Measurements from ENCODE around the gene GP1BB. TPM values are rescaled to one million over a fixed set of nuclear protein-coding genes. Genes with fewer than 3 reads are reported as not detected.
A peak's percentile ranks its signal among the peaks of the same experiment; 100 is the strongest.

Gene GP1BB
- polyA plus RNA-seq, 1 of the 3 experiments (the other 2 are of a cell fraction), result 1.5 TPM

- H4K20me1 ChIP-seq (ENCODE audit: insufficient read depth), result no peaks in the 10 kb centered on the region
- no peaks in the 10 kb centered on the region for H3K79me2 ChIP-seq (ENCODE audit: insufficient read depth)
- no peak overlapping the region for H3K9ac ChIP-seq
- ChIA-PET CTCF (interaction anchor here (0.6 to 6.9 kb wide), 7 partner anchors 14 to 251 kb away, joined by 3 to 45 read pairs (median 6); no protein-coding TSS in a partner anchor), POLR2A (interaction anchor here (1.5 kb wide), 1 partner anchor 47 kb away, joined by 3 read pairs; no protein-coding TSS in a partner anchor)
- no peak for DNase-seq
- no peaks in the 10 kb centered on the region for H3K9me2 ChIP-seq
- TF ChIP-seq GABPA (IDR thresholded peaks at IDR 0.05; ENCODE audit: low read depth) (no peak), EZH2phosphoT487 (IDR thresholded peaks at IDR 0.05; ENCODE audit: borderline replicate concordance, low read depth) (no peak), GATA2 (CRISPR knock-in tag; IDR thresholded peaks at IDR 0.05) (no peak), YY1 (IDR thresholded peaks at IDR 0.05; ENCODE audit: low read depth) (no peak), NFIC (IDR thresholded peaks at IDR 0.05; ENCODE audit: borderline replicate concordance) (no peak), POLR2AphosphoS5 (IDR thresholded peaks at IDR 0.05; ENCODE audit: low read depth, low read length) (no peak)
- H3K27ac ChIP-seq (ENCODE audit: low read depth in 2 of 2, low read length in 1 of 2), result no peak overlapping the region
- H3F3A ChIP-seq (replicated peaks; ENCODE audit: insufficient read depth), result no peaks in the 10 kb centered on the region
- no peak overlapping the region for H3K4me3 ChIP-seq (ENCODE audit: low read depth in 2 of 2, low read length in 1 of 2)
- H3K4me1 ChIP-seq (ENCODE audit: control insufficient read depth in 1 of 2, insufficient read depth in 2 of 2, low read depth in 1 of 2, low read length in 1 of 2), result peaks cover 0 to 24% of the 10 kb centered on the region in 2 experiments; a peak in 1 of 4 replicates
- H2AFZ ChIP-seq (ENCODE audit: low read depth), result no peak overlapping the region
- H3K4me2 ChIP-seq, result no peak overlapping the region
- 72% methylated on average over 5 of the region's 19 CpGs for WGBS (ENCODE audit: low lambda C conversion rate)
- no peaks in the 10 kb centered on the region for H3K27me3 ChIP-seq (ENCODE audit: insufficient read depth)
- no peaks in the 10 kb centered on the region for H3K36me3 ChIP-seq (replicated peaks in 1 of 2; ENCODE audit: control insufficient read depth in 1 of 2, insufficient read depth in 2 of 2, low read length in 1 of 2)
- H3K9me3 ChIP-seq, result no peaks in the 10 kb centered on the region
Measured at GRCh38 chr22:19710020-19710768, 13.1 kb upstream of the GP1BB start.

GRCh38 chr22:19710769-19711106, 12.6 kb upstream of the GP1BB start:
- DNase-seq, result no peak
- no peaks in the 10 kb centered on the region for H3K9me3 ChIP-seq
- H3K4me2 ChIP-seq, result no peak overlapping the region
- H3K4me1 ChIP-seq (ENCODE audit: control insufficient read depth in 1 of 2, insufficient read depth in 2 of 2, low read depth in 1 of 2, low read length in 1 of 2), result peaks cover 0 to 28% of the 10 kb centered on the region in 2 experiments; a peak in 1 of 4 replicates
- no peak overlapping the region for H3K4me3 ChIP-seq (ENCODE audit: low read depth in 2 of 2, low read length in 1 of 2)
- no peaks in the 10 kb centered on the region for H3K27me3 ChIP-seq (ENCODE audit: insufficient read depth)
- H3K9me2 ChIP-seq, result no peaks in the 10 kb centered on the region
- no peak overlapping the region for H3K27ac ChIP-seq (ENCODE audit: low read depth in 2 of 2, low read length in 1 of 2)
- CTCF ChIA-PET, result interaction anchor here (1.0 to 6.9 kb wide), 6 partner anchors 15 to 199 kb away, joined by 3 to 45 read pairs (median 13); no protein-coding TSS in a partner anchor
- no peak overlapping the region for H2AFZ ChIP-seq (ENCODE audit: low read depth)
- H4K20me1 ChIP-seq (ENCODE audit: insufficient read depth), result no peaks in the 10 kb centered on the region
- WGBS (ENCODE audit: low lambda C conversion rate), result 96% methylated on average over 5 of the region's 6 CpGs
- no peak overlapping the region for H3K9ac ChIP-seq
- TF ChIP-seq RAD21 (IDR thresholded peaks at IDR 0.05; ENCODE audit: low read length) (no peak), YY1 (IDR thresholded peaks at IDR 0.05; ENCODE audit: low read depth) (no peak), MEF2A (IDR thresholded peaks at IDR 0.05; ENCODE audit: borderline replicate concordance, low read depth) (no peak)
- POLR2A ChIA-PET, result no interaction called here
- H3K79me2 ChIP-seq (ENCODE audit: insufficient read depth), result no peaks in the 10 kb centered on the region
- H3F3A ChIP-seq (replicated peaks; ENCODE audit: insufficient read depth), result no peaks in the 10 kb centered on the region
- H3K36me3 ChIP-seq (replicated peaks in 1 of 2; ENCODE audit: control insufficient read depth in 1 of 2, insufficient read depth in 2 of 2, low read length in 1 of 2), result no peaks in the 10 kb centered on the region

- H4K20me1 ChIP-seq (ENCODE audit: insufficient read depth), result no peaks in the 10 kb centered on the region
- peaks cover 0 to 48% of the 10 kb centered on the region in 2 experiments; a peak in 1 of 4 replicates for H3K4me1 ChIP-seq (ENCODE audit: control insufficient read depth in 1 of 2, insufficient read depth in 2 of 2, low read depth in 1 of 2, low read length in 1 of 2)
- H3K36me3 ChIP-seq (replicated peaks in 1 of 2; ENCODE audit: control insufficient read depth in 1 of 2, insufficient read depth in 2 of 2, low read length in 1 of 2), result no peaks in the 10 kb centered on the region
- POLR2A ChIA-PET, result no interaction called here
- 95% methylated on average over 11 of the region's 13 CpGs for WGBS (ENCODE audit: low lambda C conversion rate)
- no peak overlapping the region for H3K9ac ChIP-seq
- H3F3A ChIP-seq (replicated peaks; ENCODE audit: insufficient read depth), result no peaks in the 10 kb centered on the region
- CTCF ChIA-PET, result interaction anchor here (6.9 kb wide), 1 partner anchor 82 kb away, joined by 45 read pairs; no protein-coding TSS in a partner anchor
- H3K27ac ChIP-seq (ENCODE audit: low read depth in 2 of 2, low read length in 1 of 2), result peak overlapping the region in 1 of 2 experiments; percentile 80; a peak in 1 of 4 replicates
- H3K79me2 ChIP-seq (ENCODE audit: insufficient read depth), result no peaks in the 10 kb centered on the region
- no peaks in the 10 kb centered on the region for H3K9me2 ChIP-seq
- no peaks in the 10 kb centered on the region for H3K27me3 ChIP-seq (ENCODE audit: insufficient read depth)
- no peak for DNase-seq
- no peaks in the 10 kb centered on the region for H3K9me3 ChIP-seq
- no peak overlapping the region for H3K4me3 ChIP-seq (ENCODE audit: low read depth in 2 of 2, low read length in 1 of 2)
- no peak overlapping the region for H2AFZ ChIP-seq (ENCODE audit: low read depth)
- no peak overlapping the region for H3K4me2 ChIP-seq
- TF ChIP-seq RXRA (IDR thresholded peaks at IDR 0.05; ENCODE audit: borderline replicate concordance, low read depth), result no peak
- TF ChIP-seq CHD2 (IDR thresholded peaks at IDR 0.05; ENCODE audit: low read length, partially characterized antibody), result no peak
- TF ChIP-seq FOXM1 (IDR thresholded peaks at IDR 0.05; ENCODE audit: low read depth), result no peak
- no peak for TF ChIP-seq POLR2AphosphoS5 (IDR thresholded peaks at IDR 0.05; ENCODE audit: low read depth, low read length)
- no peak for TF ChIP-seq ZBTB33 (IDR thresholded peaks at IDR 0.05; ENCODE audit: borderline replicate concordance, low read depth)
- no peak for TF ChIP-seq RCOR1 (IDR thresholded peaks at IDR 0.05; ENCODE audit: low read length)
- TF ChIP-seq NFIC (IDR thresholded peaks at IDR 0.05; ENCODE audit: borderline replicate concordance), result no peak
- no peak for TF ChIP-seq USF2 (IDR thresholded peaks at IDR 0.05; ENCODE audit: borderline replicate concordance, low read depth, low read length)
Measured at GRCh38 chr22:19713245-19713644, 10.1 kb upstream of the GP1BB start.

All from SK-N-SH (cell line).